Measurements from ENCODE around the gene LONRF3.

- TF ChIP-seq ZFP30 (CRISPR knock-in tag; IDR thresholded peaks at IDR 0.05), result no peak
- no peak for TF ChIP-seq PATZ1 (CRISPR knock-in tag; IDR thresholded peaks at IDR 0.05; ENCODE audit: borderline replicate concordance)
- TF ChIP-seq CSRNP3 (CRISPR knock-in tag; IDR thresholded peaks at IDR 0.05), result no peak
- no peak for TF ChIP-seq OSR1 (CRISPR knock-in tag; IDR thresholded peaks at IDR 0.05)
- TF ChIP-seq PPARA (CRISPR knock-in tag; IDR thresholded peaks at IDR 0.05; ENCODE audit: borderline replicate concordance), result no peak
- TF ChIP-seq TCF4 (CRISPR knock-in tag; IDR thresholded peaks at IDR 0.05; ENCODE audit: borderline replicate concordance), result no peak
Measured at GRCh38 chrX:118943102-118943501, 31.3 kb upstream of the LONRF3 start.
